Inflammatory macrophage treated with lipopolysaccharide for 4 hours (primary cell): ENCODE data around the gene PLCG2.
"Not testable (repeated sequence)": the region's sequence is repeated elsewhere in the genome, so short reads cannot be mapped to it uniquely, and the experiment has no call there.

Source experiments
- DNase-seq: peaks from one replicate; pipeline ENCODE4 v3.0.0-alpha.2; 2020

Gene PLCG2

GRCh38 chr16:81921843-81922584 lies 142.9 kb downstream of the PLCG2 start:
- DNase-seq: no peak

GRCh38 chr16:81923296-81923695 lies 144.2 kb downstream of the PLCG2 start:
- no peak for DNase-seq

GRCh38 chr16:81925016-81925415 lies 145.9 kb downstream of the PLCG2 start:
- DNase-seq: no peak

- DNase-seq: no peak
These were observed 146.9 kb downstream of the PLCG2 start for GRCh38 chr16:81926036-81926435.

GRCh38 chr16:81927561-81928185 lies 148.6 kb downstream of the PLCG2 start:
- DNase-seq: no peak

GRCh38 chr16:81928271-81928918 lies 149.3 kb downstream of the PLCG2 start:
- DNase-seq: no peak

- peak; percentile 85 for DNase-seq
These were observed 149.9 kb downstream of the PLCG2 start for GRCh38 chr16:81928975-81929374.

GRCh38 chr16:81929841-81930240 lies 150.8 kb downstream of the PLCG2 start:
- DNase-seq: no peak

- no peak for DNase-seq
These were observed 152.8 kb downstream of the PLCG2 start for GRCh38 chr16:81931927-81932326.

GRCh38 chr16:81932668-81933067 lies 153.6 kb downstream of the PLCG2 start:
- no peak for DNase-seq

GRCh38 chr16:81933361-81933760 lies 154.3 kb downstream of the PLCG2 start:
- DNase-seq: no peak

GRCh38 chr16:81934711-81935110 lies 155.6 kb downstream of the PLCG2 start:
- DNase-seq: not testable (repeated sequence)

- DNase-seq: no peak
These were observed 157.3 kb downstream of the PLCG2 start for GRCh38 chr16:81936209-81937000.

GRCh38 chr16:81937305-81938038 lies 158.4 kb downstream of the PLCG2 start:
- DNase-seq: no peak

GRCh38 chr16:81938326-81939163 lies 159.5 kb downstream of the PLCG2 start:
- DNase-seq: no peak

GRCh38 chr16:81939164-81940056 lies 160.3 kb downstream of the PLCG2 start:
- no peak for DNase-seq

GRCh38 chr16:81940781-81941560 lies 161.9 kb downstream of the PLCG2 start:
- DNase-seq: peak; percentile 50

GRCh38 chr16:81942007-81942601 lies 163.0 kb downstream of the PLCG2 start:
- DNase-seq: no peak

GRCh38 chr16:81945665-81946064 lies 166.6 kb downstream of the PLCG2 start:
- DNase-seq: no peak
